NCI-H2029 (cell line): ENCODE measurements around the gene NAB2.

Source experiments
- DNase-seq: peaks from one replicate; lab custom pipeline; 2025; lab: John Stamatoyannopoulos, UW

Gene NAB2

GRCh38 chr12:57094208-57095160, 5.6 kb downstream of the NAB2 start:
- no peak for DNase-seq

GRCh38 chr12:57095440-57095839, 6.5 kb downstream of the NAB2 start:
- no peak for DNase-seq

- DNase-seq = no peak
Measured at GRCh38 chr12:57096099-57096572, 7.2 kb downstream of the NAB2 start.

- DNase-seq = no peak
Measured at GRCh38 chr12:57096748-57097553, 8.0 kb downstream of the NAB2 start.

GRCh38 chr12:57097554-57097835, 8.6 kb downstream of the NAB2 start:
- no peak for DNase-seq

GRCh38 chr12:57098546-57098945, 9.6 kb downstream of the NAB2 start:
- DNase-seq = no peak

- DNase-seq = no peak
Measured at GRCh38 chr12:57099047-57099714, 10.3 kb downstream of the NAB2 start.

GRCh38 chr12:57099766-57100165, 10.9 kb downstream of the NAB2 start:
- no peak for DNase-seq

- DNase-seq = no peak
Measured at GRCh38 chr12:57101892-57102695, 13.2 kb downstream of the NAB2 start.

GRCh38 chr12:57103856-57104255, 14.9 kb downstream of the NAB2 start:
- DNase-seq = no peak

- no peak for DNase-seq
Measured at GRCh38 chr12:57104292-57104910, 15.5 kb downstream of the NAB2 start.

- DNase-seq = no peak
Measured at GRCh38 chr12:57105011-57105753, 16.3 kb downstream of the NAB2 start.

GRCh38 chr12:57106021-57106708, 17.3 kb downstream of the NAB2 start:
- no peak for DNase-seq

GRCh38 chr12:57107456-57108155, 18.7 kb downstream of the NAB2 start:
- DNase-seq = no peak

GRCh38 chr12:57109207-57110103, 20.5 kb downstream of the NAB2 start:
- no peak for DNase-seq

GRCh38 chr12:57110104-57111030, 21.5 kb downstream of the NAB2 start:
- no peak for DNase-seq
